Measurements from ENCODE around the gene FBXW11.

- no peak for TF ChIP-seq POLR2A (IDR thresholded peaks at IDR 0.05)
- TF ChIP-seq CTCF (IDR thresholded peaks at IDR 0.05), result no peak
- no peak for TF ChIP-seq POLR2AphosphoS5 (IDR thresholded peaks at IDR 0.05)
- TF ChIP-seq EP300 (IDR thresholded peaks at IDR 0.05; ENCODE audit: low read depth), result no peak
Observed at GRCh38 chr5:172055996-172056395, 49.6 kb upstream of the FBXW11 start.

All from transverse colon (tissue), 4 donors.